IMR-90 (cell line): ENCODE results near the gene RHO. TPM values are rescaled to one million over a fixed set of nuclear protein-coding genes. Genes with fewer than 3 reads are reported as not detected.
A peak's percentile ranks its signal among the peaks of the same experiment; 100 is the strongest.

Experiments used
- ATAC-seq: fragments of 200-7000 bp; cut with Tn5 transposase; 2 replicates; pipeline ENCODE4 v1.9.1; 2020; ENCODE audit warnings: low read depth, mild to moderate bottlenecking, moderate library complexity
- BruUV-seq: library from RNA; stranded (reverse); fragments of 400-500 nt; replicated peaks from 2 replicates; lab custom pipeline; 2021; lab: Mats Ljungman, UMichigan
- CTCF ChIA-PET: fragments of 300-600 bp; formaldehyde crosslinking; extraction: SDS; loops from one replicate; lab custom pipeline; 2021; ENCODE audit warnings: antibody characterized with exemption; lab: Yijun Ruan, JAX
- POLR2A ChIA-PET: fragments of 300-600 bp; sonication (Branson Sonifier 250); formaldehyde crosslinking; loops from one replicate; lab custom pipeline; 2022; ENCODE audit warnings: antibody characterized with exemption; ENCODE audit not compliant: unreplicated experiment; lab: Charles Lee
- DNase-seq: peaks from one replicate; pipeline ENCODE4 v3.0.0; 2013
- H2AFZ ChIP-seq: replicated peaks from 2 replicates; pipeline ENCODE3; 2013; ENCODE audit warnings: low read length, mild to moderate bottlenecking; ENCODE audit not compliant: poor library complexity
- H2AK5ac ChIP-seq: 2 replicates; pipeline ENCODE4 v1.6.1; 2013; ENCODE audit warnings: low read depth, low read length, inconsistent platforms
- H2AK9ac ChIP-seq: replicated peaks from 2 replicates; pipeline ENCODE3; 2013; ENCODE audit warnings: mild to moderate bottlenecking, low read depth, low read length, moderate library complexity; ENCODE audit not compliant: poor library complexity
- H2BK120ac ChIP-seq: 2 replicates; pipeline ENCODE4 v1.6.1; 2013; ENCODE audit warnings: low read depth, low read length, inconsistent platforms
- H2BK15ac ChIP-seq: 3 replicates; pipeline ENCODE4 v1.6.1; 2013; ENCODE audit warnings: low read depth, low read length, inconsistent platforms
- H2BK20ac ChIP-seq: 2 replicates; pipeline ENCODE4 v1.6.1; 2013; ENCODE audit warnings: low read depth, mild to moderate bottlenecking, inconsistent platforms, low read length, moderate library complexity
- H2BK5ac ChIP-seq: 2 replicates; pipeline ENCODE4 v1.6.1; 2013; ENCODE audit warnings: mild to moderate bottlenecking, low read depth, low read length, inconsistent platforms; ENCODE audit not compliant: poor library complexity, severe bottlenecking
- H3K14ac ChIP-seq: replicated peaks from 2 replicates; pipeline ENCODE4 v1.6.1; 2013; ENCODE audit warnings: low read depth, low read length, inconsistent platforms
- H3K18ac ChIP-seq: 2 replicates; pipeline ENCODE4 v1.6.1; 2013; ENCODE audit warnings: low read depth, low read length, control low read depth
- H3K23ac ChIP-seq: 2 replicates; pipeline ENCODE4 v1.6.1; 2013; ENCODE audit warnings: low read depth, low read length, inconsistent platforms
- H3K27ac ChIP-seq: 2 replicates; pipeline ENCODE4 v1.5.1; 2013; ENCODE audit warnings: mild to moderate bottlenecking, control low read depth, low read length; ENCODE audit not compliant: insufficient read depth
- H3K27me3 ChIP-seq: 2 replicates; pipeline ENCODE4 v1.6.1; 2013; ENCODE audit warnings: low read length; ENCODE audit not compliant: control insufficient read depth, insufficient read depth
- H3K36me3 ChIP-seq: 2 replicates; pipeline ENCODE4 v1.6.1; 2013; ENCODE audit warnings: low read length, mixed read lengths; ENCODE audit not compliant: control insufficient read depth, insufficient read depth
- H3K4ac ChIP-seq: 2 replicates; pipeline ENCODE4 v1.6.1; 2013; ENCODE audit warnings: low read depth, low read length, inconsistent platforms
- H3K4me1 ChIP-seq: 2 replicates; pipeline ENCODE4 v1.6.1; 2013; ENCODE audit warnings: low read length, mixed read lengths; ENCODE audit not compliant: control insufficient read depth, insufficient read depth
- H3K4me2 ChIP-seq: 2 replicates; pipeline ENCODE4 v1.6.1; 2013; ENCODE audit warnings: low read depth, mild to moderate bottlenecking, control low read depth, low read length, moderate library complexity
- H3K4me3 ChIP-seq: 2 replicates; pipeline ENCODE4 v1.5.1; 2013; ENCODE audit warnings: low read depth, mild to moderate bottlenecking, control low read depth, low read length, moderate library complexity; ENCODE audit not compliant: insufficient read depth
- H3K56ac ChIP-seq: 2 replicates; pipeline ENCODE4 v1.6.1; 2013; ENCODE audit warnings: low read length, inconsistent platforms; ENCODE audit not compliant: insufficient read depth; ENCODE audit errors: extremely low read depth
- H3K79me1 ChIP-seq, 2 experiments: 2 replicates each; pipeline ENCODE4 v1.6.1; 2013; ENCODE audit warnings: low read length in 2 of 2, inconsistent platforms in 1 of 2, low read depth in 1 of 2
- H3K9ac ChIP-seq: 2 replicates; pipeline ENCODE4 v1.6.1; 2013; ENCODE audit warnings: low read depth, low read length, control low read depth
- H3K9me1 ChIP-seq: 2 replicates; pipeline ENCODE4 v1.6.1; 2013; ENCODE audit warnings: low read length, inconsistent platforms; ENCODE audit not compliant: insufficient read depth
- H3K9me3 ChIP-seq: 2 replicates; pipeline ENCODE4 v1.6.1; 2013; ENCODE audit warnings: low read length; ENCODE audit not compliant: control insufficient read depth, insufficient read depth
- H4K20me1 ChIP-seq: 2 replicates; pipeline ENCODE4 v1.6.1; 2013; ENCODE audit warnings: low read length, inconsistent platforms; ENCODE audit not compliant: insufficient read depth
- H4K5ac ChIP-seq: 2 replicates; pipeline ENCODE4 v1.6.1; 2013; ENCODE audit warnings: mild to moderate bottlenecking, low read depth, low read length, control low read depth
- H4K8ac ChIP-seq, 2 experiments: 2 replicates each; pipeline ENCODE4 v1.6.1; 2013; ENCODE audit warnings: low read depth in 2 of 2, low read length in 2 of 2, control low read depth in 1 of 2, inconsistent platforms in 1 of 2
- H4K91ac ChIP-seq: 2 replicates; pipeline ENCODE4 v1.6.1; 2013; ENCODE audit warnings: low read depth, low read length, inconsistent platforms; ENCODE audit not compliant: insufficient read depth
- BHLHE40 ChIP-seq: fragments of 150-350 bp; IDR thresholded peaks from 2 replicates; pipeline ENCODE4 v1.6.1; 2016; ENCODE audit warnings: mild to moderate bottlenecking, low read depth, low read length
- CEBPB ChIP-seq: IDR thresholded peaks from 2 replicates; pipeline ENCODE4 v1.6.1; 2012; ENCODE audit warnings: low read depth, low read length, improper control_type of control experiment
- FOS ChIP-seq: fragments of 150-350 bp; IDR thresholded peaks from 2 replicates; pipeline ENCODE4 v1.6.1; 2016; ENCODE audit warnings: low read depth, low read length
- MAFK ChIP-seq: IDR thresholded peaks from 2 replicates; pipeline ENCODE4 v1.6.1; 2012; ENCODE audit warnings: low read depth, low read length, improper control_type of control experiment
- MAZ ChIP-seq: IDR thresholded peaks from 2 replicates; pipeline ENCODE4 v1.6.1; 2012; ENCODE audit warnings: low read depth, mild to moderate bottlenecking, low read length, improper control_type of control experiment, moderate library complexity, borderline replicate concordance
- MXI1 ChIP-seq: IDR thresholded peaks from 2 replicates; pipeline ENCODE4 v1.6.1; 2012; ENCODE audit warnings: low read depth, mild to moderate bottlenecking, low read length, moderate library complexity, borderline replicate concordance
- NFE2L2 ChIP-seq: fragments of 150-350 bp; IDR thresholded peaks from 2 replicates; pipeline ENCODE4 v1.6.1; 2016; ENCODE audit warnings: low read depth, mild to moderate bottlenecking, low read length
- POLR2A ChIP-seq: IDR thresholded peaks from 2 replicates; pipeline ENCODE4 v1.6.1; 2012; ENCODE audit warnings: mild to moderate bottlenecking, low read depth, low read length
- RAD21 ChIP-seq: IDR thresholded peaks from 2 replicates; pipeline ENCODE4 v1.6.1; 2012; ENCODE audit warnings: low read length, improper control_type of control experiment
- RCOR1 ChIP-seq: IDR thresholded peaks from 2 replicates; pipeline ENCODE4 v1.6.1; 2012; ENCODE audit warnings: mild to moderate bottlenecking, low read length, improper control_type of control experiment; ENCODE audit not compliant: insufficient replicate concordance
- RFX5 ChIP-seq: IDR thresholded peaks from 2 replicates; pipeline ENCODE4 v1.8.0; 2012; ENCODE audit warnings: low read depth, mild to moderate bottlenecking, low read length, moderate library complexity
- WGBS, 2 experiments: methylation state at CpG; one replicate each; pipeline versions ENCODE4 v1.1.5 to v1.1.7; 2013; ENCODE audit warnings: missing lambda C conversion rate in 2 of 2; ENCODE audit not compliant: insufficient read length in 1 of 2; ENCODE audit errors: extremely low coverage in 2 of 2; 5-methylcytosine and 5-hydroxymethylcytosine counted together
- dilution Hi-C: fragments of 300-500 bp; cut with HindIII; formaldehyde crosslinking; loops from one replicate; pipeline ENCODE4 v1.14.3; 2018; ENCODE audit warnings: low sequenced_read_pairs; ENCODE audit not compliant: unreplicated experiment
- in situ Hi-C: fragments of 300-500 bp; cut with MboI; formaldehyde crosslinking; loops from 3 replicates; pipeline ENCODE4 v1.14.3; 2019; ENCODE audit warnings: low sequenced_read_pairs, inconsistent platforms, mixed read lengths
- intact Hi-C: fragments of 100-400 bp; cut with micrococcal nuclease; formaldehyde crosslinking; loops from 2 replicates; pipeline ENCODE4 v1.10.0; 2022
- polyA plus RNA-seq, 3 experiments: library from polyadenylated mRNA; depleted of rRNA; stranded (reverse); fragments of >200 nt; gene quantifications; 2 replicates each; pipeline ENCODE4 v1.2.3, GENCODE V29; 2012; ENCODE audit warnings: low replicate concordance in 1 of 3
- total RNA-seq: library from RNA; depleted of rRNA; stranded (reverse); fragments of >200 nt; gene quantifications from 2 replicates; pipeline ENCODE4 v1.2.3, GENCODE V29; 2012
- TF ChIP-seq, protein P1 (sequence below): fragments of 150-350 bp; IDR thresholded peaks from 2 replicates; pipeline ENCODE4 v1.6.1; 2017; ENCODE audit warnings: mild to moderate bottlenecking, antibody characterized with exemption, low read length, low read depth
- TF ChIP-seq, protein P2 (sequence below): fragments of 150-350 bp; IDR thresholded peaks from 2 replicates; pipeline ENCODE4 v1.6.1; 2016; ENCODE audit warnings: low read depth, mild to moderate bottlenecking, low read length, moderate library complexity, borderline replicate concordance

RHO gene
- total and polyA plus RNA-seq, 2 of the 4 experiments (the other 2 are of a cell fraction): not detected

GRCh38 chr3:129525341-129525968 is 3.0 kb upstream of the RHO start (continued):
- no peak for TF ChIP-seq CEBPB

GRCh38 chr3:129526121-129526900 is 2.1 kb upstream of the RHO start:
- H4K91ac ChIP-seq: no peak overlapping the region; the same call in 1 of the 2 replicates
- no peak overlapping the region for H3K27ac ChIP-seq
- H3K14ac ChIP-seq: no peak overlapping the region
- no peak overlapping the region for H3K4ac ChIP-seq
- no peak overlapping the region for H2BK120ac ChIP-seq
- no peaks in the 10 kb centered on the region for H3K36me3 ChIP-seq
- peaks cover 8% of the 10 kb centered on the region for H3K9me1 ChIP-seq
- H3K4me2 ChIP-seq: no peak overlapping the region
- H2BK5ac ChIP-seq: no peak overlapping the region
- intact Hi-C loops: no loop called here
- no peak overlapping the region for H3K18ac ChIP-seq
- in situ Hi-C loops: no loop called here
- POLR2A ChIA-PET: no interaction called here
- H4K20me1 ChIP-seq: no peaks in the 10 kb centered on the region
- no peak overlapping the region for H4K5ac ChIP-seq
- H3K9ac ChIP-seq: no peak overlapping the region
- H2AK9ac ChIP-seq: peak overlapping the region; percentile 80
- no peaks in the 10 kb centered on the region for H3K9me3 ChIP-seq
- H2AK5ac ChIP-seq: peak overlapping the region; percentile 13; the same call in 1 of the 2 replicates
- dilution Hi-C loops: no loop called here
- peak; percentile 8 for DNase-seq
- no peaks in the 10 kb centered on the region for H3K79me1 ChIP-seq
- CTCF ChIA-PET: no interaction called here
- H3K56ac ChIP-seq: no peak overlapping the region
- H4K8ac ChIP-seq: no peak overlapping the region
- H3K4me3 ChIP-seq: no peak overlapping the region
- H3K27me3 ChIP-seq: no peaks in the 10 kb centered on the region
- H2AFZ ChIP-seq: no peak overlapping the region
- H2BK15ac ChIP-seq: no peak overlapping the region; the same call in 2 of the 3 replicates
- no peak overlapping the region for H3K23ac ChIP-seq
- H3K4me1 ChIP-seq: peaks cover 13% of the 10 kb centered on the region
- H2BK20ac ChIP-seq: no peak overlapping the region
- 100% methylated on average over 2 of the region's 12 CpGs; no CpG with 5 or more reads in 1 of the 2 experiments for WGBS, 2 experiments
- no TSS peak for BruUV-seq
- ATAC-seq: no peak
- TF ChIP-seq RAD21 (no peak), RCOR1 (no peak), POLR2A (no peak), MAZ (no peak), MAFK (no peak), RFX5 (no peak), BHLHE40 (no peak), NFE2L2 (no peak), MXI1 (no peak), FOS (no peak)
- TF ChIP-seq, protein P1, sequence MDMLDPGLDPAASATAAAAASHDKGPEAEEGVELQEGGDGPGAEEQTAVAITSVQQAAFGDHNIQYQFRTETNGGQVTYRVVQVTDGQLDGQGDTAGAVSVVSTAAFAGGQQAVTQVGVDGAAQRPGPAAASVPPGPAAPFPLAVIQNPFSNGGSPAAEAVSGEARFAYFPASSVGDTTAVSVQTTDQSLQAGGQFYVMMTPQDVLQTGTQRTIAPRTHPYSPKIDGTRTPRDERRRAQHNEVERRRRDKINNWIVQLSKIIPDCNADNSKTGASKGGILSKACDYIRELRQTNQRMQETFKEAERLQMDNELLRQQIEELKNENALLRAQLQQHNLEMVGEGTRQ: no peak
- TF ChIP-seq, protein P2, sequence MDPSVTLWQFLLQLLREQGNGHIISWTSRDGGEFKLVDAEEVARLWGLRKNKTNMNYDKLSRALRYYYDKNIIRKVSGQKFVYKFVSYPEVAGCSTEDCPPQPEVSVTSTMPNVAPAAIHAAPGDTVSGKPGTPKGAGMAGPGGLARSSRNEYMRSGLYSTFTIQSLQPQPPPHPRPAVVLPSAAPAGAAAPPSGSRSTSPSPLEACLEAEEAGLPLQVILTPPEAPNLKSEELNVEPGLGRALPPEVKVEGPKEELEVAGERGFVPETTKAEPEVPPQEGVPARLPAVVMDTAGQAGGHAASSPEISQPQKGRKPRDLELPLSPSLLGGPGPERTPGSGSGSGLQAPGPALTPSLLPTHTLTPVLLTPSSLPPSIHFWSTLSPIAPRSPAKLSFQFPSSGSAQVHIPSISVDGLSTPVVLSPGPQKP: no peak
